ENCODE results near the gene EPB41L4B.
A peak's percentile ranks its signal among the peaks of the same experiment; 100 is the strongest.

Gene EPB41L4B

GRCh38 chr9:109199676-109200075 lies 121.2 kb downstream of the EPB41L4B start:
- no peak for DNase-seq (ENCODE audit: low spot score)

- peak; percentile 28 for DNase-seq (ENCODE audit: low spot score)
Observed at GRCh38 chr9:109198736-109199382, 122.0 kb downstream of the EPB41L4B start.

GRCh38 chr9:109193974-109194556 lies 126.8 kb downstream of the EPB41L4B start:
- no peak for DNase-seq (ENCODE audit: low spot score)

- peak; percentile 69 for DNase-seq (ENCODE audit: low spot score)
Observed at GRCh38 chr9:109192732-109193361, 128.0 kb downstream of the EPB41L4B start.

GRCh38 chr9:109191746-109192145 lies 129.1 kb downstream of the EPB41L4B start:
- no peak for DNase-seq (ENCODE audit: low spot score)

- no peak for DNase-seq (ENCODE audit: low spot score)
Observed at GRCh38 chr9:109190151-109190550, 130.7 kb downstream of the EPB41L4B start.

- DNase-seq (ENCODE audit: low spot score), result no peak
Observed at GRCh38 chr9:109186857-109187520, 133.9 kb downstream of the EPB41L4B start.

GRCh38 chr9:109182940-109183798 lies 137.7 kb downstream of the EPB41L4B start:
- DNase-seq (ENCODE audit: low spot score), result peak; percentile 73

- DNase-seq (ENCODE audit: low spot score), result no peak
Observed at GRCh38 chr9:109182550-109182939, 138.3 kb downstream of the EPB41L4B start.

GRCh38 chr9:109181284-109181683 lies 139.6 kb downstream of the EPB41L4B start:
- DNase-seq (ENCODE audit: low spot score), result no peak

- no peak for DNase-seq (ENCODE audit: low spot score)
Observed at GRCh38 chr9:109179801-109180523, 140.9 kb downstream of the EPB41L4B start.

- DNase-seq (ENCODE audit: low spot score), result no peak
Observed at GRCh38 chr9:109176963-109177362, 143.9 kb downstream of the EPB41L4B start.

- DNase-seq (ENCODE audit: low spot score), result no peak
Observed at GRCh38 chr9:109176386-109176785, 144.5 kb downstream of the EPB41L4B start.

GRCh38 chr9:109172935-109173334 lies 147.9 kb downstream of the EPB41L4B start:
- DNase-seq (ENCODE audit: low spot score), result no peak

- DNase-seq (ENCODE audit: low spot score), result no peak
Observed at GRCh38 chr9:109171926-109172325, 148.9 kb downstream of the EPB41L4B start.

- no peak for DNase-seq (ENCODE audit: low spot score)
Observed at GRCh38 chr9:109168170-109168569, 152.7 kb downstream of the EPB41L4B start.

GRCh38 chr9:109167716-109168115 lies 153.1 kb downstream of the EPB41L4B start:
- no peak for DNase-seq (ENCODE audit: low spot score)

- no peak for DNase-seq (ENCODE audit: low spot score)
Observed at GRCh38 chr9:109166771-109167601, 153.9 kb downstream of the EPB41L4B start, which contains the start of gene FRRS1L. FRRS1L (minus strand) TSS chr9:109167249; CDS start chr9:109167138, 111 bp downstream.

GRCh38 chr9:109166171-109166770 lies 154.6 kb downstream of the EPB41L4B start:
- no peak for DNase-seq (ENCODE audit: low spot score)

- DNase-seq (ENCODE audit: low spot score), result no peak
Observed at GRCh38 chr9:109164042-109164441, 156.8 kb downstream of the EPB41L4B start.

All from HuH-7 (cell line).